ENCODE data around the gene GNA14. TPM values are rescaled to one million over a fixed set of nuclear protein-coding genes. Genes with fewer than 3 reads are reported as not detected.
"Not testable (repeated sequence)": the region's sequence is repeated elsewhere in the genome, so short reads cannot be mapped to it uniquely, and the experiment has no call there.

GNA14 gene
- total RNA-seq, 1 donor from 2014 or later = 1.6 TPM

DNA sequence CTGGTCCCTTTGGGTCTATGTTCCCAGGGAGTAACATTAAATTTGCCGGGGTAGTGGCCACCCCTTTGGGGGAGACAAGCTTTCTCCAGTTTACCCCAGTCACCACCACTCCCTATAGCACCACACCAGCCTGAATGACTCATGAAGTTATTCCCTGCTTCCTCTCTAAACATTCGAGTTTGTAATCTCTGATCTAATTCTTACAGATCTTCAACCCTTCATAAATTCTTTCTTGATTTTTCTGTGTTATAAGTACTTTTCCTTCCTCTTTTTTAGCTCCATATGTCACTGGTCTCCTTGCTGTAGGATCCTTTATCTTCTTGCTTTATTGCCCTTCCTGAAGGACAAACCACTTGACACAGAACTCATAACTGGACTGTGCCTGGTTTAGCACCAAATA is 55.6 kb downstream of the GNA14 start:
- FAIRE-seq = no peak
- DNase-seq (ENCODE audit: low spot score in 2 of 2) = no peak

GRCh38 chr9:77589046-77589795 is 58.9 kb downstream of the GNA14 start:
- FAIRE-seq = no peak
- DNase-seq (ENCODE audit: low spot score in 2 of 2) = no peak

DNA sequence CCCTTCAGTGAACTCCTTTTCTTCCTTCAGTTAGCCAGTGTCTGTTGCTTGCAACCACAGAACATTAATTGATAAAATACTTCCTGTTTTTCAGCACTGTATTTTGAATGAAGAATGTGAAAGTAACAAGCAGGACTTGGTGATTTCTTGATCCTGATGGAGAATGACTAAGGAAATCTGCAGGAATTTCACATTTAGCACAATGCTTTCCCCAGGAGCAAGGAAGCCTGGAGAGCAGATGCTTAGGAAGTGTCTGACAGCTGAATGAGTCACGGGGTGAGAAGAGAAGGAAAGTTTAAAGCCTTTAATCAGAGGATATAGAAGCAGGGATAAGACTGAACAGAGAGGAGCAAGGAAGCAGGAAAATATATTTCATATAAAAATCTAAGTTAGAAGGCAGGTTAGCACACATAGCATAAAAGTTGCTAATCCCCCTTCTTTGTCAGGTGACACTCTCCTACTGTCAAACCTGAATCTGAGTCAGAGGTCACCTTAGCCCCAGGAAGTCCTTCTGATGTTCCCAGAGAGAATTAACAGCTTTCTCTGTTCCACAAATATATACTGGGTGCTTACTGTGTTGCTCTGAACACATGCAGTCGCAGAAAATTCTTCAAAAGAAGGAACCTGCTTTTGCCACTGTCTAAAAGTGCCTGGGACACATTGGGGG is 59.7 kb downstream of the GNA14 start:
- no peak for FAIRE-seq
- peak in 1 of 2 donors; percentile 16 for DNase-seq (ENCODE audit: low spot score in 2 of 2)

DNA sequence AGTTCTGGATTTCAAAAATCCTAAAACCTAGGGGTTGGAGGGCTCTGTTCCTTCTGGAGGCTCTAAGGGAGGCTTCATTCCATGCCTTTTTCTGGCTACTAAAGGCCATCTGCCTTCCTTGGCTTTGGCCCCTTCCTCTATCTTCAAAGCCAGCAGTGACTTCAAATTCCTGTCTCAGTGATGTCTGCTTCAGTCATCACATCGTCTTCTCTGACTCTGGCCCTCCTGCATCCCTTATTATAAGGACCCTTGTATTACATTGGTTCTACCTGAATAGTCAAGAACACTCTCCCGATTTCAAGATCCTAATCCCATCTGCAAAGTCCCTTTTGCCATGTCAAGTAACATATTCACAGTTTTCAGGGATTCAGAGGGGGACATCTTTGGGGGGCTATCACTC is 60.3 kb downstream of the GNA14 start:
- FAIRE-seq (no peak), DNase-seq (ENCODE audit: low spot score in 2 of 2) (no peak)

DNA sequence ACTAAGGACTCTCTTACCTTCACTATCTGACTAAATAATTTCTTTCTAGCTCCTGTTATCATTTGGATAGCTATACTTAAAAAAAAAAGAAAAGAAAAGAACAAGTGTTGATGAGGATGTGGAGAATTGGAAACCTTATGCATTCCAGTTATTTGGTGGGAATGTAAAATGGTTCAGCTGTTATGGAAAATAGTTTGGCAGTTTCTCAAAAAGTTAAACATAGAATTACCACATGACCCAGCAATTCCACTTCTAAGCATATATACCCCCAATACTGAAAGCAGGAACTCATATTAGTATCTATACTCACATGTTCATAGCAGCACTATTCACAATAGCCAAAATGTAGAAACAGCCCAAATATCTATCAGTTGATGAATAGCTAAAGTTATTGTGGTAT is 61.1 kb downstream of the GNA14 start:
- DNase-seq (ENCODE audit: low spot score in 2 of 2) (no peak), FAIRE-seq (no peak)

- FAIRE-seq = no peak
- no peak for DNase-seq (ENCODE audit: low spot score in 2 of 2)
These were observed 61.5 kb downstream of the GNA14 start for GRCh38 chr9:77586591-77586990.

GRCh38 chr9:77585335-77585786 is 62.8 kb downstream of the GNA14 start:
- DNase-seq (ENCODE audit: low spot score in 2 of 2) = no peak
- no peak for FAIRE-seq

DNA sequence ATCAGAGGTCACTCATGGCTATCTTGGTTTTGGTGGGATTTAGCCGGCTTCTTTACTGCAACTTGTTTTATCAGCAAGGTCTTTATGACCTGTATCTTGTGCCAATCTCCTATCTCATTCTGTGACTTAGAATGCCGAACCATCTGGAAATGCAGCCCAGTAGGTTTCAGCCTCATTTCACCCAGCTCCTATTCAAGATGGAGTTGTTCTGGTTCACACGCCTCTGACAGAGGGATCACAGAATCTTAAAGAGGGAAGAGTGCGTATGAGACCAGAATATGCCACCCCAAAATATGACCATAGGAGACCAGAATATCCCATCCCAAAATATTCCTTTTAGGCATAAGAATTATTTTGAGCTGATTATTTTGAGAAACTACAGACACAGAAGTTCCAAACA is 63.2 kb downstream of the GNA14 start:
- not testable (repeated sequence) for DNase-seq (ENCODE audit: low spot score in 2 of 2); FAIRE-seq

- no peak for FAIRE-seq
- no peak for DNase-seq (ENCODE audit: low spot score in 2 of 2)
These were observed 65.1 kb downstream of the GNA14 start for GRCh38 chr9:77582961-77583576.

DNA sequence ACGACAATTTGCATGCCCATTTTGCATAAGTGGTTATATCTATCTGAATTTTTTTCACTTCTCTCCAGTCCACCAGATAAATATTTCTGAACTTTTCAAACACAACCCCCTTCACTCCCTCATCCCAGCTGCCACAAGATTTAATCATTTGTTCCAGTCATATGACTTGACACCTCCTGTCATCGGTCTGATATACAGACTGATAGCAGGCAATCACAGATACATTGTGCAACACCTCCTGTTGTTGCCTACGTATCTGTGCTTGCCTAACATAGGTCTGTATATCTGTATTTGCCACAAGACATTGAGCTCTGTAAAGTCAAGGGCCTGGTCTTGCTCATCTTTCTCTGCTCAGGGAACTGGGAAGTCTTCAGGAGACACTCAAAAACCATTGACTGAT is 65.6 kb downstream of the GNA14 start:
- DNase-seq (ENCODE audit: low spot score in 2 of 2) = no peak
- FAIRE-seq = no peak

- DNase-seq (ENCODE audit: low spot score in 2 of 2) (no peak), FAIRE-seq (no peak)
These were observed 72.3 kb downstream of the GNA14 start for GRCh38 chr9:77575785-77576184.

DNA sequence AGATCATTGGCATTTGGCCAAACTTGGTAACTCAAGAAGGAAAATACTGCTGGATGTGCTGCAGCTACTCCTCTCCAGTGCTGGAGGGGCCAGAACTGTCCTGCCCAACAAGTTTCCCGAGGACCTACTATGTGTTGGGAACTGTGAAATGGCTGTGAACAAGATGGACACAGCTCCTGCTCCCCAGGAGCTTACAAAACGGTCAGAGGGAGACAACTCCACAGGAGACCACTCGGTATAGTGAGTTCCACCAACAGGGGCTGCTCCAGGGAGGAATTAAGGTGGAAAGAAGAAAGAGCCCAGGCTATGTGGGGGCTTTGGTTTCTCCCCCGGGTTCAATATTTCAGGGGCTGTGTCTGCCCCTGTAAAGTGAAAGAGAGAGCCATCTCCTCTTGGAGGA is 78.8 kb downstream of the GNA14 start:
- DNase-seq (ENCODE audit: low spot score in 2 of 2) (no peak), FAIRE-seq (no peak)

DNA sequence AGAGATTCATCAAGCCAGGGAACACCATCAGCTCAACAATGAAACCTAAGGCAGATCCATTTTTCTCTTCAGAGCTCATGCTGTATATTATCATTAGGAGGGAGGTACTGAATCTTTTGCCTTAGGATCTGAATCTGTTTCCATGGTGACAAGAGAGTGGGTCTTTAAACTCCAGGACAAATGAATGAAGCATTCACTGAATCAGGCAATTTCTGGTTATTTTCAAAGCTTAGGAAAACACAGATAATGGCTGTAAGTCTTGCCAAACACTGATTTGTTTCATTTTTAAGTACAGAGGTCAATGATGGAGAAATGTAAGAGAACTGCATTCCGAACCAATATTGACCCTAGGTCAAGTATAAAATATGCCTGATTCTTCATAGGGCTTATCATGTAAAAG is 84.9 kb downstream of the GNA14 start:
- no peak for DNase-seq (ENCODE audit: low spot score in 2 of 2)

DNA sequence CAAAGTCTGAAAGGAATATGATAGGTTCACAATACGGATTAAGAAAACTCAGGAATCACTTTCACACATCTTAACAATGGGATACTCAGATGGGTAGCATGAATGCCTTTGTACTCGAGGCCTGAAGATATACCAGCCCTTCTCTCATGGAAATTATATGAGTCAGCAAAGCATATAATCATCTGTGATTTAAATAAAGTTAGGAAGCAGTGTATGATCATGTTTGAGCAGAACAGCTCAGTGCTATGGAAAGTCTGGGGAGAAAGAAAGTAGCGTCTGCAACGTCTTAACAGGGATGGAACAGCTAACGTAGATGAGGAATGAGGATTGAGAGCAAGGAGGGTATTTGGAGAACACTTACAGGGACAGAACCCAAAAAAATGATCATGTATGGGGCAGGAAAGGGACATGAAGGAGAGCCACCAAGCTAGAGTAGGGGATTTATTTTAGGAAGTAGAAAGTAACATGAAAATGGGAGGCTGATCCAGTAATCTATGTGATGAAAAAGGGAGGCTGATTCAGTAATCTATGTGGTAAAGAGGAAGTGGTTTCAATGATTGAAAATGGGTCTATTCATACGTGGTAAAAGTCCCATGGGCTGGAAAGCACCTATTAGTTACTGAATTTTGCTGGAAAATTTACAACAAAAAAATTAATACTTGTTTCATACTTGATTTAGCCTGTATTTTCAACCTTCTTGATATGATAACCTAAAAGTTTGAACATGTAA is 85.9 kb downstream of the GNA14 start:
- DNase-seq (ENCODE audit: low spot score in 2 of 2) (no peak), FAIRE-seq (no peak)

More for the DNA sequence above, 84.9 kb downstream of the GNA14 start:
- no peak for FAIRE-seq

DNA sequence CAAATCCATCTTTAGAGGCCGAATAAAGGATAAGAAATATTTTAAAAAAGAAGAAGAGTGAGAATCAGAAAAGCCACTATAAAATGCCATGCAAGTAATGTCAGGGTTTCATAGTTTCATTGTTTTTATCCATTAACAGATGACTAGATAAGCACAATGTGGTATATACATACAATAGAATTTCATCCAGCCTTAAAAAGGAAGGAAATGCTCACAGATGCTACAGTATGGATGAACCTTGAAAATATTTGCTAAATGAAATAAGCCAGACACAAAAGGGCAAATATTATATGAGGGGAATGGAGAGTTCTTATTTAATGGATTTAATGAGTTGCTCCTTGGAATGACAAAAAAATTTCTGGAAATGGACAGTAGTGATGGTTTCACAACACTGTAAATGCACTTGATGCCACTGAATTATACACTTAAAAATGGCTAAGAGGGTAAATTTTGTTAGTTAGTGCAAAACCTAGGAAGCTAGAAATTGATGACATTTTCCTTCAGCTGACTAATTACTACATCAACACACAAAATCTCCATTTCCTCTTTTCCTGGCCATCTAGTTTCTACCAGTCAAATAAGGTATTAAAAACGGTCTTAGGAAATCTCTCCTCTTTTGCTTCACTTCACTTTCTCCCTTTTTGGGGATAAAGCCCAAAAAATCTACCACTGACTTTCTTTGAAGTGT is 86.6 kb downstream of the GNA14 start:
- FAIRE-seq = no peak

GRCh38 chr9:77556396-77556795 is 91.7 kb downstream of the GNA14 start:
- FAIRE-seq = no peak

More for the DNA sequence above, 86.6 kb downstream of the GNA14 start:
- no peak for DNase-seq (ENCODE audit: low spot score in 2 of 2)

GRCh38 chr9:77554586-77555105 is 93.5 kb downstream of the GNA14 start:
- no peak for FAIRE-seq
- DNase-seq (ENCODE audit: low spot score in 2 of 2) = no peak

More at GRCh38 chr9:77556396-77556795, 91.7 kb downstream of the GNA14 start:
- no peak for DNase-seq (ENCODE audit: low spot score in 2 of 2)

DNA sequence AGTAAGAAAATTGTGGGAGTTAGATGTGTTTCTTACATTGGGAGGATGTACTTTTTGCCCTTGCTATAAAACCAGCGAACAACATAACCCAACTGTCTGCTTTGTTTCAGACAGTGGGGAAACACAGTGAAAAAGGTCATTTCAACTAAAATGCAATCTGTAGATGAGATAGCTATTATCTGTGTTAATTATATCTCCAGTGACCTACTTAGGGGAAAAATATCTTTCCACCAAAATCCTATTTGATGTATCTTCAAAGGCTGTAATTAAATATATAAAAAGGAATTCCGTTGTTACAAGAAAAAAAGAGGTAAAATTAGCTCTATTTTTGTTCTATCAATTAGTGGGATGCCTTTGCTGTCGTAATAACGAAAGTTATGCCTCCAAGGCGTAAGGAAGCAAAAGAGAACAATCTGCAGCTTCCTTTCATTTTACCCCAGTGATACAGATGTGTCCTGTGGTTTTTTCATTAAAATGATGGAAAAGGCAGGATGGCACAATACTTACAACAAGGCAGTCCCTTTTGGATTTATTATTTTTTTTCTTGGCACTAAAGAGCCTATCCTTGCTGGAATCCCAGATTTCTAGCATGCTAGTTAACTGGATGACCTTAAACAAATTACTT is 100.9 kb downstream of the GNA14 start:
- no peak for FAIRE-seq
- no peak for DNase-seq (ENCODE audit: low spot score in 2 of 2)

- FAIRE-seq (no peak), DNase-seq (ENCODE audit: low spot score in 2 of 2) (no peak)
These were observed 101.7 kb downstream of the GNA14 start for GRCh38 chr9:77546376-77546950.
